HEK293 (cell line): ENCODE results near the gene KRTAP10-4.

Experiments used
- CTCF ChIP-seq: fragments of 450-650 bp; formaldehyde crosslinking; IDR thresholded peaks from 2 replicates; pipeline ENCODE4 v1.5.1; 2016; ENCODE audit warnings: missing biosample characterization, missing genetic modification characterization
- ZBTB21 ChIP-seq: fragments of 450-650 bp; formaldehyde crosslinking; IDR thresholded peaks from 2 replicates; pipeline ENCODE4 v1.5.1; 2017; ENCODE audit warnings: missing biosample characterization, missing genetic modification characterization
- ZNF423 ChIP-seq: fragments of 450-650 bp; formaldehyde crosslinking; IDR thresholded peaks from 2 replicates; pipeline ENCODE4 v1.5.1; 2016; ENCODE audit warnings: missing biosample characterization, missing genetic modification characterization

GRCh38 chr21:44529011-44529421 lies 44.5 kb upstream of the KRTAP10-4 start:
- TF ChIP-seq ZBTB21 (tag by site-specific recombination) (no peak), CTCF (tag by site-specific recombination) (no peak), ZNF423 (tag by site-specific recombination) (no peak)
